ENCODE data around the gene MTMR12.

GRCh38 chr5:32231929-32232328, 80.8 kb downstream of the MTMR12 start:
- TF ChIP-seq POLR2A (IDR thresholded peaks at IDR 0.05) (no peak), CTCF (IDR thresholded peaks at IDR 0.05) (no peak)

Measured in prostate gland (tissue), 2 donors.